Peyer's patch (tissue), 4 donors: ENCODE measurements around the gene IPO8.

Source experiments
- POLR2A ChIP-seq, 2 donors: fragments of 450-650 bp; IDR thresholded peaks; one replicate each; pipeline ENCODE4 v1.5.1; 2017; ENCODE audit warnings: antibody characterized with exemption in 2 of 2, mild to moderate bottlenecking in 2 of 2, moderate library complexity in 2 of 2
- TF ChIP-seq, protein P1 (sequence below), 6 experiments: fragments of 450-650 bp in 4 of 6; fragments of 200-600 bp in 2 of 6; sonication (generic) in 1 of 6; IDR thresholded peaks; one replicate each; pipeline ENCODE4 v1.5.1; 2017 to 2019; ENCODE audit warnings: antibody characterized with exemption in 6 of 6, mild to moderate bottlenecking in 3 of 6, moderate library complexity in 1 of 6

DNA sequence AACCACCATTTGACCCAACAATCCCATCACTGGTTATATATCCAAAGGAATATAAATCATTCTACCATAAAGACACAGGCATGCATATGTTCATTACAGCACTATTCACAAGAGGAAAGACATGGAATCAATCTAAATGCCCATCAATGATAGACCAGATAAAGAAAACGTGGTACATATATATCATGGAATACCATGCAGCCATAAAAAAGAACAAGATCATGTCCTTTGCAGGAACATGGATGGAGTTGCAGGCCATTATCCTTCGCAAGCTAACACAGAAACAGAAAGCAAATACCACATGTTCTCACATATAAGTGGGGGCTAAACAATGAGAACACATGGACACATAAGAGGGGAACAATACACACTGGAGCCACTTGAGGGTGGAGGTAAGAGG, 43.4 kb upstream of the IPO8 start:
- TF ChIP-seq, protein P1, sequence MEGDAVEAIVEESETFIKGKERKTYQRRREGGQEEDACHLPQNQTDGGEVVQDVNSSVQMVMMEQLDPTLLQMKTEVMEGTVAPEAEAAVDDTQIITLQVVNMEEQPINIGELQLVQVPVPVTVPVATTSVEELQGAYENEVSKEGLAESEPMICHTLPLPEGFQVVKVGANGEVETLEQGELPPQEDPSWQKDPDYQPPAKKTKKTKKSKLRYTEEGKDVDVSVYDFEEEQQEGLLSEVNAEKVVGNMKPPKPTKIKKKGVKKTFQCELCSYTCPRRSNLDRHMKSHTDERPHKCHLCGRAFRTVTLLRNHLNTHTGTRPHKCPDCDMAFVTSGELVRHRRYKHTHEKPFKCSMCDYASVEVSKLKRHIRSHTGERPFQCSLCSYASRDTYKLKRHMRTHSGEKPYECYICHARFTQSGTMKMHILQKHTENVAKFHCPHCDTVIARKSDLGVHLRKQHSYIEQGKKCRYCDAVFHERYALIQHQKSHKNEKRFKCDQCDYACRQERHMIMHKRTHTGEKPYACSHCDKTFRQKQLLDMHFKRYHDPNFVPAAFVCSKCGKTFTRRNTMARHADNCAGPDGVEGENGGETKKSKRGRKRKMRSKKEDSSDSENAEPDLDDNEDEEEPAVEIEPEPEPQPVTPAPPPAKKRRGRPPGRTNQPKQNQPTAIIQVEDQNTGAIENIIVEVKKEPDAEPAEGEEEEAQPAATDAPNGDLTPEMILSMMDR (IDR thresholded peaks at IDR 0.05), result no peak
- no peak for TF ChIP-seq POLR2A (IDR thresholded peaks at IDR 0.05)
